ENCODE measurements around the gene C9orf50.

GRCh38 chr9:129667850-129668249, 46.9 kb upstream of the C9orf50 start:
- TF ChIP-seq GATA2 (IDR thresholded peaks at IDR 0.05; ENCODE audit: low read depth, low read length) (no peak), GATA3 (IDR thresholded peaks at IDR 0.05; ENCODE audit: low read depth, low read length) (no peak)
